ENCODE data around the gene CDH4. TPM values are rescaled to one million over a fixed set of nuclear protein-coding genes. Genes with fewer than 3 reads are reported as not detected.

Gene CDH4
- total RNA-seq, 4 donors from 2014 or later, result 0.71 to 4.2 (median 2.9) TPM

GRCh38 chr20:61801857-61802442 lies 549.9 kb downstream of the CDH4 start:
- TF ChIP-seq POLR2A (IDR thresholded peaks at IDR 0.05) (no peak), CTCF (IDR thresholded peaks at IDR 0.05) (no peak)
- 66% methylated on average over 10 of the region's 10 CpGs for WGBS, 2 donors
- no peak overlapping the region for H3K4me3 ChIP-seq (ENCODE audit: low read depth, poor library complexity, severe bottlenecking)
- intact Hi-C loops (cut with DNase I; ENCODE audit: low total_unique reads), result no loop called here
- DNase-seq (ENCODE audit: low spot score in 2 of 2), result no peak

GRCh38 chr20:61802721-61803311 lies 550.8 kb downstream of the CDH4 start:
- WGBS, 2 donors, result 32 to 61% methylated on average over 32 to 36 of the region's 36 CpGs
- DNase-seq (ENCODE audit: low spot score in 2 of 2), result no peak
- TF ChIP-seq POLR2A (IDR thresholded peaks at IDR 0.05) (no peak), CTCF (IDR thresholded peaks at IDR 0.05) (no peak)
- intact Hi-C loops (cut with DNase I; ENCODE audit: low total_unique reads), result no loop called here
- H3K4me3 ChIP-seq (ENCODE audit: low read depth, poor library complexity, severe bottlenecking), result no peak overlapping the region

GRCh38 chr20:61803416-61803914 lies 551.4 kb downstream of the CDH4 start:
- no peak for DNase-seq (ENCODE audit: low spot score in 2 of 2)
- intact Hi-C loops (cut with DNase I; ENCODE audit: low total_unique reads), result no loop called here
- no peak for TF ChIP-seq POLR2A (IDR thresholded peaks at IDR 0.05)
- no peak for TF ChIP-seq CTCF (IDR thresholded peaks at IDR 0.05)
- 12 to 14% methylated on average over 19 of the region's 19 CpGs for WGBS, 2 donors
- H3K4me3 ChIP-seq (ENCODE audit: low read depth, poor library complexity, severe bottlenecking), result no peak overlapping the region

GRCh38 chr20:61803915-61804751 lies 552.1 kb downstream of the CDH4 start:
- H3K4me3 ChIP-seq (ENCODE audit: low read depth, poor library complexity, severe bottlenecking), result no peak overlapping the region
- WGBS, 2 donors, result 19 to 23% methylated on average over 23 to 27 of the region's 27 CpGs
- intact Hi-C loops (cut with DNase I; ENCODE audit: low total_unique reads), result no loop called here
- TF ChIP-seq CTCF (IDR thresholded peaks at IDR 0.05) (no peak), POLR2A (IDR thresholded peaks at IDR 0.05) (no peak)
- no peak for DNase-seq (ENCODE audit: low spot score in 2 of 2)

GRCh38 chr20:61804752-61805295 lies 552.8 kb downstream of the CDH4 start:
- DNase-seq (ENCODE audit: low spot score in 2 of 2), result no peak
- no peak overlapping the region for H3K4me3 ChIP-seq (ENCODE audit: low read depth, poor library complexity, severe bottlenecking)
- WGBS, 2 donors, result 55 to 59% methylated on average over 13 of the region's 13 CpGs
- no peak for TF ChIP-seq POLR2A (IDR thresholded peaks at IDR 0.05)
- TF ChIP-seq CTCF (IDR thresholded peaks at IDR 0.05), result no peak
- intact Hi-C loops (cut with DNase I; ENCODE audit: low total_unique reads), result no loop called here
